ENCODE results near the gene RNASET2.

GRCh38 chr6:166916824-166917223 is 39.5 kb downstream of the RNASET2 start:
- TF ChIP-seq CTCF (IDR thresholded peaks at IDR 0.05 in 2 of 3, conservative IDR thresholded peaks at IDR 0.05 in 1 of 3; ENCODE audit: control insufficient read depth in 2 of 3, extremely low read depth in 1 of 3, insufficient read depth in 1 of 3, low read depth in 3 of 3, low read length in 3 of 3) (no peak), POLR2A (IDR thresholded peaks at IDR 0.05; ENCODE audit: low read depth, low read length) (no peak), FOS (IDR thresholded peaks at IDR 0.05; ENCODE audit: borderline replicate concordance, extremely low read depth, insufficient read length) (no peak), GABPA (IDR thresholded peaks at IDR 0.05; ENCODE audit: low read depth) (no peak), RAD51 (IDR thresholded peaks at IDR 0.05) (no peak), CREB1 (IDR thresholded peaks at IDR 0.05; ENCODE audit: low read depth) (no peak), SPI1 (IDR thresholded peaks at IDR 0.05; ENCODE audit: borderline replicate concordance, insufficient read depth, low read depth, low read length) (no peak), SREBF1 (IDR thresholded peaks at IDR 0.05; ENCODE audit: low read length) (no peak), EGR1 (IDR thresholded peaks at IDR 0.05; ENCODE audit: borderline replicate concordance in 1 of 2, low read depth in 2 of 2, low read length in 2 of 2) (no peak), REST (IDR thresholded peaks at IDR 0.05; ENCODE audit: low read depth, low read length) (no peak), NFXL1 (IDR thresholded peaks at IDR 0.05; ENCODE audit: borderline replicate concordance) (no peak)
- TF ChIP-seq, protein P1, sequence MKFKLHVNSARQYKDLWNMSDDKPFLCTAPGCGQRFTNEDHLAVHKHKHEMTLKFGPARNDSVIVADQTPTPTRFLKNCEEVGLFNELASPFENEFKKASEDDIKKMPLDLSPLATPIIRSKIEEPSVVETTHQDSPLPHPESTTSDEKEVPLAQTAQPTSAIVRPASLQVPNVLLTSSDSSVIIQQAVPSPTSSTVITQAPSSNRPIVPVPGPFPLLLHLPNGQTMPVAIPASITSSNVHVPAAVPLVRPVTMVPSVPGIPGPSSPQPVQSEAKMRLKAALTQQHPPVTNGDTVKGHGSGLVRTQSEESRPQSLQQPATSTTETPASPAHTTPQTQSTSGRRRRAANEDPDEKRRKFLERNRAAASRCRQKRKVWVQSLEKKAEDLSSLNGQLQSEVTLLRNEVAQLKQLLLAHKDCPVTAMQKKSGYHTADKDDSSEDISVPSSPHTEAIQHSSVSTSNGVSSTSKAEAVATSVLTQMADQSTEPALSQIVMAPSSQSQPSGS (IDR thresholded peaks at IDR 0.05; ENCODE audit: low read length), result no peak

All from GM12878 (cell line).